AML-193 (cell line): ENCODE data around the gene OTUD7B.
A peak's percentile ranks its signal among the peaks of the same experiment; 100 is the strongest.

Source experiments
- DNase-seq, 2 experiments: peaks; one replicate each; lab custom pipeline; 2025; lab: John Stamatoyannopoulos, UW

Gene OTUD7B

DNA sequence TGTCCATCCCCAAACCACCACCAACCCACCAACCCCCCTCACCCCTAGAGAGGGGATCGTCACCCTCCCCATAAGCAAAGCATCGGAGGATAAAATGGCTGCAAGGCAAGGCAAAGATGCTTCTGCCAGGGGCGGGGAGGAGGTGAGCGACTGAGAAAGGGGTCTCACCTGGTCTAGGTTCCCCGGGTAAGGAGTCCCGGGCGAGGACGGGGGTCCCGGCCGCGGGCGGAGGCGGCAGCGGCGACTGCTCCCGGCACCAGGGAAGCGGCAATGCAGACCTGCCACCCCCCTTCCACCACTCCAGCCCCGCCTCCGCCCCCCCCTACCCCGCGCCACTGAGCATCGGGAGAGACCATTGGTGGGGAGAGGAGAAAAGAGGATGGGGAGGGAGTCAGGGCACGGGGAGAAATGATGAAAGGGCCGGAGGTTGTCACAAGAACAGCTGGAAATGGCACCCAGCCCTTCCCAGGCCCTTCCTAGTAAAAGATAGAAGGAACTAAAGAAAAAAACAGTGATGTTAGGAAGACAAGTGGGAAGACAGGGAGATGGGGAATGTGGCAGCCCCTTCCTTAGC, 92.9 kb downstream of the OTUD7B start, which contains the start of gene SV2A:
TSS of gene SV2A (minus strand) at position 274 of the 574 bp plus-strand sequence. CDS start 4,004 bp downstream, outside the sequence.
- peak; percentile 43 to 67 for DNase-seq

DNA sequence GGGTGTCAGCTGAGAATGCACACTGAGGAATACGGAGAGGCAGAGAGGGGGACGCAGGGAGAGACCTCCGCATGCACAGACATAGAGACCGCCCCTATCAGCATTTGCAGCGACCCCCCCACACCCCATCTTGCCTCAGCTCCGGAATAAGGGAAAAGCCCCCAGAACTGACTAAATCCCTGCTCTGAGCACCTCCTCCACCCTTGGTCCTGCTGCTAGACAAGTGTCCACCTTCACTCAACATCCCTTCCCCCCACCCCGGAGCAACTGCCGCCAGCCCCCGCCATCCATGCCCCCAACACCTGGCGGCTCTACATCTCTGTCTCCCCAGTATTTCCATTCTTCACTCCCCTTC, 93.7 kb downstream of the OTUD7B start:
- DNase-seq = no peak

DNA sequence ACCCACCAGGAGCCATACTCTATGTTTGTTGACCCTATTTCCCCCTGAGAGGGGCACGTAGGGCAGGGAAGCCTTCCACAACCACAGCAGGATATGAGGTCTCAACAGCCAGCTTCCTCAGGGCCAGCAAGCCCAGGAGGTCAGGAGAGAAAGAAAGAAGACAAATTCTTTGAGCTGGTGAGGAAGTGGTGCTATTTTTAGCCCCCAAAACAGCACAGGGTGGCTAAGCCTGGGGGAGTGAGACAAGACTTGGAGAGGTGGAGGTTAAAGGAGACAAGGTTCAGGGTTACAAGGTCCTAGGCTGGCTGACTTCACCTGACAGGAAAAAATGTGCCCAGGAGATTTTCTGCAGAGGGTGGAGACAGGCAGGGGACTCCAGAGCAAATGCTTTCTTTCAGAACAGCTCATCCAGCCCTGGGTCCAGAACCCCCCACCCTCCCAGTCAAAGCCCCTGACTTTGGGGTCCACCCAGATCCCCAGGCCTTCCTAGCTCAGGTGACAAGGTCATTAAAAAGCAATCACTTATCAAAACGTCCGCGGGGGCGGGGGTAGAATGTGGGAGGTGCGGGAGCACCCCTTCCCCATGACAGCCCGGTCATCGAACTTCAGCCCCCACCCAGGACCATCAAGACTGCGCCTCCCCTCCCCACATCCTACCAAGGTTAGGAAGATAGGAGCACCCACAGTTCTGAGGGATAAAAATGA, 94.2 kb downstream of the OTUD7B start:
- DNase-seq = peak in 1 of 2 experiments; percentile 9

DNA sequence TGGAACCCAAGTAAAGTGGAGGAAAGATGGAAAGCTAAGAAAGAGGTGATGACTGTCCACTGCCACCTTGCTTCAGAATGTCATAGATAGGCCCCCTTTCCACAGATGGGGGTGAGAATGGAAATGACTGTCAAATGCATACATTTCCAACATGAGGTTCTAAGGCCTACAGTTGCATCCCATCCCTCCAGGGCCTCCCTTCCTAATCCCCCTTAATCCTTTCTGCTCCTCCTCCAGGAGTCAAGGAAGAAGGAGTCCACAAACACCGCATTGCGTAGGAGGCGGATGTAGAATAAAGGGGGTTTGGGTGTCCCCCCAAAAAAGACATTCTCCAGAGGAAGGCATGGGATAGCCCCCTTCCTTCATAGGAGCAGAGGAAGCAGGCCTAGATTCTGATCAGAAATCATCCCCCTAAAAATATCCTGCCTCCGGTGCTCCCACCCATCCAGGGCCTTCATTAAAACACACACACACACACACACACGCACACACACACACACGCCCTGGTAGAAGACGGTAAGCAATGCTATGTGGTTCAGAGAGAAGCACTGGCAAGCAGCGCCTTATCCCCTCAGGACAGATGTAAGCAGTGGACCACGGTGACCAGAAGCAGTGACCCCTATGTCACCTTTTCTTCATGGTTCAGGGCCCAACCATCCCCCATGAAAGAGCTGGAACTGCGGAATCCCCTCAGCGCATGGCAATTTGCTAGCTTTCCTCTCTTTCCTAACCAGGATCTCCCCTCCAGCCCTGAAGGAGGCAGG, 94.9 kb downstream of the OTUD7B start:
- no peak for DNase-seq

DNA sequence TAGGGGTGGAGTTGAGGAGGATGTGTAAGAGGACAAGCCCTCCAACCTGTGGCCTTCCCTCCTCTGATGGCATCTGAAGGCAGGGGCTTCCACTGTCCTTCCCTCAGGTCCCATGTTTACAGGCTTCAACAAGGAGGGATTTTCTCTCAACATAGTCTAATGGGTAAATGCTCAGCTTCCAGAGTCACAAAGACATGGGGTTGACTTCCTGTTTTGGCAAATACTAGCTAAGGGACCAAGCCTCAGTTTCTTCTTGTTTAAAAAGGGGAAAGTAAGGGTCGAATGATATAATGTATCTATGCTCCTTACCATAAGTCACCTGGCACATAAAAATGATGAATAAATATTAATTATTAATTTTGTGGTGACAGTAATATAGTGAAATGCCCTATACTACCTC, 96.0 kb downstream of the OTUD7B start:
- no peak for DNase-seq

DNA sequence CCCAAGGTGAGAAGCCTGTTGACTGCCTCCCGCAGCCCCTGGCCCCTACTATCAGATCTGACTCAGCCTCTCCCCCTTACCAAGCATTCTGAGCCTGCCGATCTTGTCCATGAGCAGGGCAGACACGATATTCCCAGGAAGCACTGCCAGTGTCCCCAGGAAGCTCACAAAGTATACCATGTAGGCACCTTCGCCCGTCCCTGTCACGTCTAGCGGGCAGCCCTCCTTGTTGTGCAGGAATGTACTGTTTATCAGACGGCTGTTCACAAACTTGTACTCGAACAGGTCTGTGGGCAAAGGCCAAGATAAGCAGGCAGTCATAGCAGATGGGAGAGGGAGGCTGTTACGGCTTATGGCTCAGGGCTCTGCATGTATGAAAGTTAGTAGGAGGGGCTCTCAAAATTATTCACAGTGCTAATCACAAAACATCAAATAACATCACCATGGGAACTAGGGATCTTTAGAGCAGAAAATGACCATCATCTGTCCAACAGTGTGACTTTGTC, 103.9 kb downstream of the OTUD7B start:
- no peak for DNase-seq

DNA sequence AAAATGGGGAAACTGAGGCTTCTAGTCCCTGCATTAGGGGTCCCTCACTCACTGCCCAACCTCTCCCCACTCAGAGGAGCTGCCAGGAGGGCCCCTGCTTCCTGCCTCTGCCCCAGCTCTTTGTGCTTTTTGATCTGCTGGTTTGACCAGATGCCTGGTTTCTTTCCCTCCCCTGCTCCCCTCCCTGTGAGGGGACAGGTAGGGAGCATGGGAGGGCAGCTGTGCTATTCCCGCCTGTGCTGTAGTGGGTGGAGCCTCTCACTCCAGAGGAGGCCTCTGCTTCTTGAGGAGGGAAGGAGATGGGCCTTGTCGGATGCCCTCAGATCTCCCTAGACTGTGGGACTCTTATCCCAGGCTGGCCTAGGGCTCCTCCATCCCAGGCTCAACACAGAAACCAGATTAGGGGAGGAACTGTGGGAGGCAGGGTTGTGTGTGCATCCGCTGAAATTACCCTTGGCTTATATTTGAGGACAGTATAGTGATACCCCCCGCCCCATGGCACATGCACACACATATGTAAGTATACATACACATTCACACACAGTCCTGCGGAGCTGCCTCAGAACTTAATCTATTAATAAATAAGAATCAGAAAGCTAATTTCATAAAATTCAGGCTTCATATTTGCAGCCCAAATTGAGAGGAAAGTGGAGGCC, 106.6 kb downstream of the OTUD7B start:
- no peak for DNase-seq

DNA sequence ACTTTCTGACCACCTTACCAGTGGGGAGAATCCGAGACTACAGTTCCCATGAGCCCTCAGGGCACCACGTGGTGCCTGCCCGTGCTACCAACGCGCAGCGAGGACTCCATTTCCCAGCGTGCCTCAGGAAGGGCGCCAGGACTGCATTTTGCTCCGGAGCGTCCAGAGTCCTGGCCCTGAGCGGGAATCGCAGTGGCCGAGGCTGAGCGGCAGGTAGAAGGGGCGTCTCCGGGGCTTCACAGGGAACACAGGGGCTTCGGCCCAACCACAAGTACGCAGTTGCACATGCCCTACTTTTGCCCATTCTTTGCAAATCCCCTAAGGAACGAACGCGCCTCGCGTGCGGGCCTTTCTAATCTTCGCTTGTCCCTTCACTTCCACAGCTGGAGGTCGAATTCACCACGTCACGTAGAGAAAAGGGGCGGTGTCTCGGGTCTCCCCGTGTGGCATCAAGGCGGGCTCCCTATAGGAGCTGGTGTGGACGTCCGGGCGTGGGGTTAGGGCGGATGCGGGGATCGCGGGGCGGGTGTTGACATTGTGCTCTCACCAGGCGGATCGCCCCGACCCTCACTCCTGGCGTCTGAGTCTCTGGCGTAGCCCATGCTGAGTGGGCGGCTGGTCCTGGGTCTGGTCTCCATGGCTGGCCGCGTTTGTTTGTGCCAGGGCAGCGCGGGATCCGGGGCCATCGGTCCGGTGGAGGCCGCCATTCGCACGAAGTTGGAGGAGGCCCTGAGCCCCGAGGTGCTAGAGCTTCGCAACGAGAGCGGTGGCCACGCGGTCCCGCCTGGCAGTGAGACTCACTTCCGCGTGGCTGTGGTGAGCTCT, 110.9 kb downstream of the OTUD7B start, which contains the start of gene BOLA1:
TSS of gene BOLA1 (plus strand) at position 109 of the 825 bp plus-strand sequence. CDS start at position 601, 492 bp downstream.
- peak; percentile 75 to 82 for DNase-seq

DNA sequence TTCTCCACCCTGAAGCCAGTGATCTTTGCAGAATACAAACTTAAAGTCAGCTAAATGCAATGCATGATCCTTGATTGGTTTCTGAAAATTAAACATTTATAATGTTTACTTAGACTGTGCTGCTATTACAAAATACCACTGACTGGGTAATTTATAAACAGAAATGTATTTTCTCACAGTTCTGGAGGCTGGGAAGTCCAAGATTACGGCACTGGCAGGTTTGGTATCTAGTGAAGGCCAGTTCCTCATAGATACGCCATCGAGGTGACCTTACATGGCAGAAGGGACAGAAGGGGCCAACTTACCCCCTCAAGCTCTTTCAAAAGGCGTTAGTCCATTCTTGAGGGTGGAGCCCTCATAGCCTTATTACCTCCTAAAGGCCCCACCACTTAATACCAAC, 114.0 kb downstream of the OTUD7B start:
- no peak for DNase-seq

DNA sequence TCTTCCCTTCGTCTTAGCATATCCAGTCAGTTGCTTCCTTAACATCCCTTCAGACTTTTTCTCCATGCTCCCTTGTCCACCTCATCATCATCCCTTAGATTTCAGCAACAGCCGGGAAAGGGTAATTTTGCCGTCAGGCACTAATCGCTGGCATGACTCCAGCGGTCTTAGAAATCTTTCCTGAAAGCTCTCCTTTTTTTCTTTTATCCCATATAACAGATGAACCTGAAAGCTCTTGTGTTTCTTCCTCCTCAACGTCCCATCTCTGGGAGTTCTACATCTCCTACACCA, 121.6 kb downstream of the OTUD7B start:
- no peak for DNase-seq

DNA sequence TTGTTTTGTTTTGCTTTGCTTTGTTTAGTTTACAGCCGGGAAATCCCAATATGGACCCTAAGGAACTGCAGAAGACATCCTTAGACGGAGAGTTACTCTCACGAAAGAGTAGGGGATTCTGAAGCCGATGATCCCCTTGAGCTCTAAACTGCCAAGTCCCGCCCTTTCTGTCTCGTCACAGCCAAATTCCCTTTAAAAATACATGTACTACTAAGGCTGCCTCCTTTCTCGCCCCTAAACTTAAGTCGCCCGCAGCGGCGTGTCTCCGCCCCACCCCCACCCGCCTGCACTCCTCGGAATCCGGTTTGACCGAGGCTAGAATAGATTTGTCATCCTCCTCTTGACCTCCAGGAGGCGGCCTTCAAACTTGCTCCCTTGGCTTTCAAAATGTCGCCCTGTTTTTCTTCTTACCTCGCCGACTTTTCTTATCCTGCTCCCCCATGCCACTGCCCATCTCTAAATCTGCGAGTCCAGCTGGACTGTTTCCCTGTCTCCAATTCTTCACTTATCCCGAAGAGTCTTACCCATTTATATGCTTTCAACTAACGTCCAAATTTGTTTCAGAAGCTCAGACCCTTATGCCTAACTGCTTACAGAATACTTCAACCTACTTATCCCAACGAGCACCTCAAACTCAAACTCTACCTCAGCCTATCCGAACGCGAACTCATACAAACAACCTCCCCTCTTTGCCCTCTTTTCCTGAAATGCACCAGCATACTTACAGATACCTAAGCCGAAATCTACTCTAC, 122.1 kb downstream of the OTUD7B start:
- DNase-seq = peak; percentile 91 to 94
